MM.1S (cell line): ENCODE data around the gene GLB1L2.

Source experiments
- DNase-seq: peaks from one replicate; pipeline ENCODE4 v3.0.0-alpha.2; 2015
- H2AFZ ChIP-seq: fragments of 300-600 bp; sonication (generic); 2 replicates; pipeline ENCODE4 v1.6.0; 2016; ENCODE audit warnings: antibody characterized with exemption, low read length
- H3F3A ChIP-seq: fragments of 300-600 bp; sonication (generic); 2 replicates; pipeline ENCODE4 v1.6.1; 2016; ENCODE audit warnings: mild to moderate bottlenecking, antibody characterized with exemption, low read length, moderate library complexity, mixed read lengths; ENCODE audit not compliant: insufficient read depth
- H3K27ac ChIP-seq: fragments of 300-600 bp; sonication (generic); 2 replicates; pipeline ENCODE4 v1.5.1; 2016; ENCODE audit warnings: mild to moderate bottlenecking, low read length
- H3K27me3 ChIP-seq: fragments of 300-600 bp; sonication (generic); replicated peaks from 2 replicates; pipeline ENCODE4 v1.6.0; 2016; ENCODE audit warnings: low read length; ENCODE audit not compliant: insufficient read depth
- H3K36me3 ChIP-seq: fragments of 300-600 bp; sonication (generic); replicated peaks from 2 replicates; pipeline ENCODE4 v1.6.1; 2016; ENCODE audit warnings: mild to moderate bottlenecking, low read length, mixed read lengths; ENCODE audit not compliant: insufficient read depth
- H3K4me1 ChIP-seq: fragments of 300-600 bp; sonication (generic); 2 replicates; pipeline ENCODE4 v1.6.1; 2016; ENCODE audit warnings: low read length, mixed read lengths
- H3K4me2 ChIP-seq: fragments of 300-600 bp; sonication (generic); 2 replicates; pipeline ENCODE4 v1.6.0; 2016; ENCODE audit warnings: low read depth, low read length
- H3K4me3 ChIP-seq: fragments of 300-600 bp; sonication (generic); 2 replicates; pipeline ENCODE4 v1.5.1; 2016; ENCODE audit warnings: low read length, mixed read lengths
- H3K79me2 ChIP-seq: fragments of 300-600 bp; sonication (generic); 2 replicates; pipeline ENCODE4 v1.6.1; 2016; ENCODE audit warnings: mixed run types, low read length, mixed read lengths
- H3K9ac ChIP-seq: fragments of 300-600 bp; sonication (generic); 2 replicates; pipeline ENCODE4 v1.6.1; 2016; ENCODE audit warnings: low read length, mixed read lengths
- H3K9me2 ChIP-seq: fragments of 300-600 bp; sonication (generic); replicated peaks from 2 replicates; pipeline ENCODE4 v1.6.1; 2016; ENCODE audit warnings: mild to moderate bottlenecking, low read length, mixed read lengths; ENCODE audit not compliant: insufficient read depth
- H3K9me3 ChIP-seq: fragments of 300-600 bp; sonication (generic); replicated peaks from 2 replicates; pipeline ENCODE4 v1.6.1; 2016; ENCODE audit warnings: mild to moderate bottlenecking, low read length, mixed read lengths; ENCODE audit not compliant: insufficient read depth
- H4K20me1 ChIP-seq: fragments of 300-600 bp; sonication (generic); 2 replicates; pipeline ENCODE4 v1.6.1; 2016; ENCODE audit warnings: mild to moderate bottlenecking, low read length, moderate library complexity, mixed read lengths; ENCODE audit not compliant: insufficient read depth
- CTCF ChIP-seq: fragments of 300-600 bp; sonication (generic); IDR thresholded peaks from 2 replicates; pipeline ENCODE4 v1.5.1; 2016; ENCODE audit warnings: antibody characterized with exemption, low read length, mixed read lengths
- EZH2 ChIP-seq: fragments of 300-600 bp; sonication (generic); optimal IDR thresholded peaks from 2 replicates; pipeline ENCODE3; 2017; ENCODE audit warnings: low read depth, mild to moderate bottlenecking, antibody characterized with exemption, low read length, mixed read lengths
- EZH2phosphoT487 ChIP-seq: fragments of 300-600 bp; sonication (generic); IDR thresholded peaks from 2 replicates; pipeline ENCODE4 v1.6.1; 2018; ENCODE audit warnings: antibody characterized with exemption, low read length

The GLB1L2 gene

GRCh38 chr11:134349802-134350355, 18.1 kb downstream of the GLB1L2 start:
- H3K9me3 ChIP-seq: no peaks in the 10 kb centered on the region
- no peak overlapping the region for H2AFZ ChIP-seq
- H4K20me1 ChIP-seq: no peaks in the 10 kb centered on the region
- no peaks in the 10 kb centered on the region for H3K79me2 ChIP-seq
- H3K4me1 ChIP-seq: no peaks in the 10 kb centered on the region
- H3F3A ChIP-seq: no peaks in the 10 kb centered on the region
- no peaks in the 10 kb centered on the region for H3K9me2 ChIP-seq
- no peak overlapping the region for H3K9ac ChIP-seq
- no peak overlapping the region for H3K4me2 ChIP-seq
- no peaks in the 10 kb centered on the region for H3K36me3 ChIP-seq
- no peaks in the 10 kb centered on the region for H3K27me3 ChIP-seq
- no peak overlapping the region for H3K27ac ChIP-seq
- H3K4me3 ChIP-seq: no peak overlapping the region
- DNase-seq: no peak
- TF ChIP-seq EZH2 (no peak), CTCF (no peak), EZH2phosphoT487 (no peak)

DNA sequence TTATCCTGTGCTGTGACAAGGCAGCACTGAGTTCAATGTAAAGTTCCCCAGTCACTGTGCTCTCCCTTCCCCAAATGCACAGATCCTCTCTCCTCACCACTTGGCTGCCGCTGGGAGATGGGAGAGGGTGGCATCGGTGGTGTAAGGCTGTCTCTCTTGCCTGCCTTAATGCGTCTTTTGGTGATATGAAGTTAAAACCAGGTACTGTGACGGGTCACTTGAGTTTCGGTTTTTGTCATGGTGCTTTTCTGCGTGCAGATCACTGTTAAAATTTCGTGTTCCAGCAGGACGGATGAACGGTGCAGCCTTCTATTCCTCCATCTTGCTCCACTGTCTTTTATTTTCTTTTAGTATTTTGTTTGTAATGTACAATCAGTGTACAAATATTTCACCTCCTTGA, 18.6 kb downstream of the GLB1L2 start:
- H3K4me1 ChIP-seq: no peaks in the 10 kb centered on the region
- no peak for TF ChIP-seq EZH2
- no peak for TF ChIP-seq CTCF
- no peak for TF ChIP-seq EZH2phosphoT487
- DNase-seq: no peak
- no peak overlapping the region for H3K4me2 ChIP-seq
- H3K27me3 ChIP-seq: no peaks in the 10 kb centered on the region
- no peaks in the 10 kb centered on the region for H3K9me2 ChIP-seq
- H3K27ac ChIP-seq: no peak overlapping the region
- no peak overlapping the region for H2AFZ ChIP-seq
- no peak overlapping the region for H3K4me3 ChIP-seq
- H3K36me3 ChIP-seq: no peaks in the 10 kb centered on the region
- no peaks in the 10 kb centered on the region for H3F3A ChIP-seq
- H3K9ac ChIP-seq: no peak overlapping the region
- no peaks in the 10 kb centered on the region for H3K9me3 ChIP-seq
- H4K20me1 ChIP-seq: no peaks in the 10 kb centered on the region
- no peaks in the 10 kb centered on the region for H3K79me2 ChIP-seq

- Histone ChIP-seq H2AFZ (no peak overlapping the region), H4K20me1 (no peaks in the 10 kb centered on the region), H3K36me3 (no peaks in the 10 kb centered on the region), H3K79me2 (no peaks in the 10 kb centered on the region), H3K4me1 (no peaks in the 10 kb centered on the region), H3K9me3 (no peaks in the 10 kb centered on the region), H3K27ac (no peak overlapping the region), H3K4me3 (no peak overlapping the region), H3K9ac (no peak overlapping the region), H3K4me2 (no peak overlapping the region), H3K9me2 (no peaks in the 10 kb centered on the region), H3K27me3 (no peaks in the 10 kb centered on the region), H3F3A (no peaks in the 10 kb centered on the region)
- no peak for DNase-seq
- no peak for TF ChIP-seq EZH2phosphoT487
- TF ChIP-seq CTCF: no peak
- TF ChIP-seq EZH2: no peak
Observed at GRCh38 chr11:134352111-134352510, 20.3 kb downstream of the GLB1L2 start.
